IMR-90 (cell line): Measurements from ENCODE around the gene APMAP. TPM values are rescaled to one million over a fixed set of nuclear protein-coding genes. Genes with fewer than 3 reads are reported as not detected.

Source experiments
- ATAC-seq: fragments of 200-7000 bp; cut with Tn5 transposase; 2 replicates; pipeline ENCODE4 v1.9.1; 2020; ENCODE audit warnings: low read depth, mild to moderate bottlenecking, moderate library complexity
- BruUV-seq: library from RNA; stranded (reverse); fragments of 400-500 nt; replicated peaks from 2 replicates; lab custom pipeline; 2021; lab: Mats Ljungman, UMichigan
- CTCF ChIA-PET: fragments of 300-600 bp; formaldehyde crosslinking; extraction: SDS; loops from one replicate; lab custom pipeline; 2021; ENCODE audit warnings: antibody characterized with exemption; lab: Yijun Ruan, JAX
- POLR2A ChIA-PET: fragments of 300-600 bp; sonication (Branson Sonifier 250); formaldehyde crosslinking; loops from one replicate; lab custom pipeline; 2022; ENCODE audit warnings: antibody characterized with exemption; ENCODE audit not compliant: unreplicated experiment; lab: Charles Lee
- DNase-seq: peaks from one replicate; pipeline ENCODE4 v3.0.0; 2013
- H2AFZ ChIP-seq: replicated peaks from 2 replicates; pipeline ENCODE3; 2013; ENCODE audit warnings: low read length, mild to moderate bottlenecking; ENCODE audit not compliant: poor library complexity
- H2AK5ac ChIP-seq: 2 replicates; pipeline ENCODE4 v1.6.1; 2013; ENCODE audit warnings: low read depth, low read length, inconsistent platforms
- H2AK9ac ChIP-seq: replicated peaks from 2 replicates; pipeline ENCODE3; 2013; ENCODE audit warnings: mild to moderate bottlenecking, low read depth, low read length, moderate library complexity; ENCODE audit not compliant: poor library complexity
- H2BK120ac ChIP-seq: 2 replicates; pipeline ENCODE4 v1.6.1; 2013; ENCODE audit warnings: low read depth, low read length, inconsistent platforms
- H2BK15ac ChIP-seq: 3 replicates; pipeline ENCODE4 v1.6.1; 2013; ENCODE audit warnings: low read depth, low read length, inconsistent platforms
- H2BK20ac ChIP-seq: 2 replicates; pipeline ENCODE4 v1.6.1; 2013; ENCODE audit warnings: low read depth, mild to moderate bottlenecking, inconsistent platforms, low read length, moderate library complexity
- H2BK5ac ChIP-seq: 2 replicates; pipeline ENCODE4 v1.6.1; 2013; ENCODE audit warnings: mild to moderate bottlenecking, low read depth, low read length, inconsistent platforms; ENCODE audit not compliant: poor library complexity, severe bottlenecking
- H3K14ac ChIP-seq: replicated peaks from 2 replicates; pipeline ENCODE4 v1.6.1; 2013; ENCODE audit warnings: low read depth, low read length, inconsistent platforms
- H3K18ac ChIP-seq: 2 replicates; pipeline ENCODE4 v1.6.1; 2013; ENCODE audit warnings: low read depth, low read length, control low read depth
- H3K23ac ChIP-seq: 2 replicates; pipeline ENCODE4 v1.6.1; 2013; ENCODE audit warnings: low read depth, low read length, inconsistent platforms
- H3K27ac ChIP-seq: 2 replicates; pipeline ENCODE4 v1.5.1; 2013; ENCODE audit warnings: mild to moderate bottlenecking, control low read depth, low read length; ENCODE audit not compliant: insufficient read depth
- H3K27me3 ChIP-seq: 2 replicates; pipeline ENCODE4 v1.6.1; 2013; ENCODE audit warnings: low read length; ENCODE audit not compliant: control insufficient read depth, insufficient read depth
- H3K36me3 ChIP-seq: 2 replicates; pipeline ENCODE4 v1.6.1; 2013; ENCODE audit warnings: low read length, mixed read lengths; ENCODE audit not compliant: control insufficient read depth, insufficient read depth
- H3K4ac ChIP-seq: 2 replicates; pipeline ENCODE4 v1.6.1; 2013; ENCODE audit warnings: low read depth, low read length, inconsistent platforms
- H3K4me1 ChIP-seq: 2 replicates; pipeline ENCODE4 v1.6.1; 2013; ENCODE audit warnings: low read length, mixed read lengths; ENCODE audit not compliant: control insufficient read depth, insufficient read depth
- H3K4me2 ChIP-seq: 2 replicates; pipeline ENCODE4 v1.6.1; 2013; ENCODE audit warnings: low read depth, mild to moderate bottlenecking, control low read depth, low read length, moderate library complexity
- H3K4me3 ChIP-seq: 2 replicates; pipeline ENCODE4 v1.5.1; 2013; ENCODE audit warnings: low read depth, mild to moderate bottlenecking, control low read depth, low read length, moderate library complexity; ENCODE audit not compliant: insufficient read depth
- H3K56ac ChIP-seq: 2 replicates; pipeline ENCODE4 v1.6.1; 2013; ENCODE audit warnings: low read length, inconsistent platforms; ENCODE audit not compliant: insufficient read depth; ENCODE audit errors: extremely low read depth
- H3K79me1 ChIP-seq, 2 experiments: 2 replicates each; pipeline ENCODE4 v1.6.1; 2013; ENCODE audit warnings: low read length in 2 of 2, inconsistent platforms in 1 of 2, low read depth in 1 of 2
- H3K9ac ChIP-seq: 2 replicates; pipeline ENCODE4 v1.6.1; 2013; ENCODE audit warnings: low read depth, low read length, control low read depth
- H3K9me1 ChIP-seq: 2 replicates; pipeline ENCODE4 v1.6.1; 2013; ENCODE audit warnings: low read length, inconsistent platforms; ENCODE audit not compliant: insufficient read depth
- H3K9me3 ChIP-seq: 2 replicates; pipeline ENCODE4 v1.6.1; 2013; ENCODE audit warnings: low read length; ENCODE audit not compliant: control insufficient read depth, insufficient read depth
- H4K20me1 ChIP-seq: 2 replicates; pipeline ENCODE4 v1.6.1; 2013; ENCODE audit warnings: low read length, inconsistent platforms; ENCODE audit not compliant: insufficient read depth
- H4K5ac ChIP-seq: 2 replicates; pipeline ENCODE4 v1.6.1; 2013; ENCODE audit warnings: mild to moderate bottlenecking, low read depth, low read length, control low read depth
- H4K8ac ChIP-seq, 2 experiments: 2 replicates each; pipeline ENCODE4 v1.6.1; 2013; ENCODE audit warnings: low read depth in 2 of 2, low read length in 2 of 2, control low read depth in 1 of 2, inconsistent platforms in 1 of 2
- H4K91ac ChIP-seq: 2 replicates; pipeline ENCODE4 v1.6.1; 2013; ENCODE audit warnings: low read depth, low read length, inconsistent platforms; ENCODE audit not compliant: insufficient read depth
- CEBPB ChIP-seq: IDR thresholded peaks from 2 replicates; pipeline ENCODE4 v1.6.1; 2012; ENCODE audit warnings: low read depth, low read length, improper control_type of control experiment
- CHD1 ChIP-seq: IDR thresholded peaks from 2 replicates; pipeline ENCODE4 v1.6.1; 2012; ENCODE audit warnings: low read depth, low read length, improper control_type of control experiment
- FOS ChIP-seq: fragments of 150-350 bp; IDR thresholded peaks from 2 replicates; pipeline ENCODE4 v1.6.1; 2016; ENCODE audit warnings: low read depth, low read length
- MAZ ChIP-seq: IDR thresholded peaks from 2 replicates; pipeline ENCODE4 v1.6.1; 2012; ENCODE audit warnings: low read depth, mild to moderate bottlenecking, low read length, improper control_type of control experiment, moderate library complexity, borderline replicate concordance
- MXI1 ChIP-seq: IDR thresholded peaks from 2 replicates; pipeline ENCODE4 v1.6.1; 2012; ENCODE audit warnings: low read depth, mild to moderate bottlenecking, low read length, moderate library complexity, borderline replicate concordance
- NFE2L2 ChIP-seq: fragments of 150-350 bp; IDR thresholded peaks from 2 replicates; pipeline ENCODE4 v1.6.1; 2016; ENCODE audit warnings: low read depth, mild to moderate bottlenecking, low read length
- POLR2A ChIP-seq: IDR thresholded peaks from 2 replicates; pipeline ENCODE4 v1.6.1; 2012; ENCODE audit warnings: mild to moderate bottlenecking, low read depth, low read length
- RFX5 ChIP-seq: IDR thresholded peaks from 2 replicates; pipeline ENCODE4 v1.8.0; 2012; ENCODE audit warnings: low read depth, mild to moderate bottlenecking, low read length, moderate library complexity
- SMC3 ChIP-seq: fragments of 150-350 bp; IDR thresholded peaks from 2 replicates; pipeline ENCODE4 v1.6.1; 2016; ENCODE audit warnings: low read depth, mild to moderate bottlenecking, antibody characterized with exemption, low read length, moderate library complexity
- WGBS, 2 experiments: methylation state at CpG; one replicate each; pipeline versions ENCODE4 v1.1.5 to v1.1.7; 2013; ENCODE audit warnings: missing lambda C conversion rate in 2 of 2; ENCODE audit not compliant: insufficient read length in 1 of 2; ENCODE audit errors: extremely low coverage in 2 of 2; 5-methylcytosine and 5-hydroxymethylcytosine counted together
- dilution Hi-C: fragments of 300-500 bp; cut with HindIII; formaldehyde crosslinking; loops from one replicate; pipeline ENCODE4 v1.14.3; 2018; ENCODE audit warnings: low sequenced_read_pairs; ENCODE audit not compliant: unreplicated experiment
- in situ Hi-C: fragments of 300-500 bp; cut with MboI; formaldehyde crosslinking; loops from 3 replicates; pipeline ENCODE4 v1.14.3; 2019; ENCODE audit warnings: low sequenced_read_pairs, inconsistent platforms, mixed read lengths
- intact Hi-C: fragments of 100-400 bp; cut with micrococcal nuclease; formaldehyde crosslinking; loops from 2 replicates; pipeline ENCODE4 v1.10.0; 2022
- polyA plus RNA-seq, 3 experiments: library from polyadenylated mRNA; depleted of rRNA; stranded (reverse); fragments of >200 nt; gene quantifications; 2 replicates each; pipeline ENCODE4 v1.2.3, GENCODE V29; 2012; ENCODE audit warnings: low replicate concordance in 1 of 3
- total RNA-seq: library from RNA; depleted of rRNA; stranded (reverse); fragments of >200 nt; gene quantifications from 2 replicates; pipeline ENCODE4 v1.2.3, GENCODE V29; 2012
- TF ChIP-seq, protein P1 (sequence below): fragments of 150-350 bp; IDR thresholded peaks from 2 replicates; pipeline ENCODE4 v1.6.1; 2016; ENCODE audit warnings: low read depth, mild to moderate bottlenecking, low read length, moderate library complexity, borderline replicate concordance
- TF ChIP-seq, protein P2 (sequence below): conservative IDR thresholded peaks from 2 replicates; pipeline ENCODE4 v1.5.1; 2012; ENCODE audit warnings: mild to moderate bottlenecking, low read depth, low read length, improper control_type of control experiment

Gene APMAP
- total and polyA plus RNA-seq, 2 of the 4 experiments (the other 2 are of a cell fraction), result 67.2 to 88.8 TPM

DNA sequence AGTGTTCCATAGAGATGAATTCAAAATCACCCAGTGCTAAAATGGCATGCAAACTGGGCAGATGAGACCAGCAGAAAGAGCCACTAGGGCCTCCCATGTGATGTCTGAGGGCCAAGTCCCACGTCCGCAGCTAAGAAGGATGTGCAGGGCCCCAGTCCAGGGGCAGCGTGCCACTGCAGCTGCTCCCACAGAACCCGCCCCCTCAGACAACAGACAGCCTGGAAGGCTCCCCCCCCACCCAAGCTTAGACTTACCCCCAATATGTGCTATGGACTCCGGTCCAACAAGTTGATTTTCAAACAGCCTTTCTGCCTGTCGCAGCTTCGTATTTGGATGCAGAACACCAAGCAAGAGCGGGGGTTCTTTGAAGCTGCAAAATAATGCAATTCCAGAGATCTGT lies 14.0 kb downstream of the APMAP start:
- H2BK20ac ChIP-seq, result no peak overlapping the region
- no peak overlapping the region for H3K4me3 ChIP-seq
- H4K5ac ChIP-seq, result no peak overlapping the region
- no peak overlapping the region for H2BK120ac ChIP-seq
- no peak overlapping the region for H2AK5ac ChIP-seq
- H2BK15ac ChIP-seq, result no peak overlapping the region
- H3K9me1 ChIP-seq, result no peaks in the 10 kb centered on the region
- no peak for TF ChIP-seq RFX5
- TF ChIP-seq FOS, result no peak
- no peak for TF ChIP-seq NFE2L2
- TF ChIP-seq CHD1, result no peak
- TF ChIP-seq, protein P1, sequence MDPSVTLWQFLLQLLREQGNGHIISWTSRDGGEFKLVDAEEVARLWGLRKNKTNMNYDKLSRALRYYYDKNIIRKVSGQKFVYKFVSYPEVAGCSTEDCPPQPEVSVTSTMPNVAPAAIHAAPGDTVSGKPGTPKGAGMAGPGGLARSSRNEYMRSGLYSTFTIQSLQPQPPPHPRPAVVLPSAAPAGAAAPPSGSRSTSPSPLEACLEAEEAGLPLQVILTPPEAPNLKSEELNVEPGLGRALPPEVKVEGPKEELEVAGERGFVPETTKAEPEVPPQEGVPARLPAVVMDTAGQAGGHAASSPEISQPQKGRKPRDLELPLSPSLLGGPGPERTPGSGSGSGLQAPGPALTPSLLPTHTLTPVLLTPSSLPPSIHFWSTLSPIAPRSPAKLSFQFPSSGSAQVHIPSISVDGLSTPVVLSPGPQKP, result no peak
- no peak for TF ChIP-seq MXI1
- TF ChIP-seq, protein P2, sequence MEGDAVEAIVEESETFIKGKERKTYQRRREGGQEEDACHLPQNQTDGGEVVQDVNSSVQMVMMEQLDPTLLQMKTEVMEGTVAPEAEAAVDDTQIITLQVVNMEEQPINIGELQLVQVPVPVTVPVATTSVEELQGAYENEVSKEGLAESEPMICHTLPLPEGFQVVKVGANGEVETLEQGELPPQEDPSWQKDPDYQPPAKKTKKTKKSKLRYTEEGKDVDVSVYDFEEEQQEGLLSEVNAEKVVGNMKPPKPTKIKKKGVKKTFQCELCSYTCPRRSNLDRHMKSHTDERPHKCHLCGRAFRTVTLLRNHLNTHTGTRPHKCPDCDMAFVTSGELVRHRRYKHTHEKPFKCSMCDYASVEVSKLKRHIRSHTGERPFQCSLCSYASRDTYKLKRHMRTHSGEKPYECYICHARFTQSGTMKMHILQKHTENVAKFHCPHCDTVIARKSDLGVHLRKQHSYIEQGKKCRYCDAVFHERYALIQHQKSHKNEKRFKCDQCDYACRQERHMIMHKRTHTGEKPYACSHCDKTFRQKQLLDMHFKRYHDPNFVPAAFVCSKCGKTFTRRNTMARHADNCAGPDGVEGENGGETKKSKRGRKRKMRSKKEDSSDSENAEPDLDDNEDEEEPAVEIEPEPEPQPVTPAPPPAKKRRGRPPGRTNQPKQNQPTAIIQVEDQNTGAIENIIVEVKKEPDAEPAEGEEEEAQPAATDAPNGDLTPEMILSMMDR, result no peak
- TF ChIP-seq CEBPB, result no peak
- TF ChIP-seq MAZ, result no peak
- no peak for TF ChIP-seq POLR2A
- no peak for TF ChIP-seq SMC3
- in situ Hi-C loops, result loop anchor here (25.0 kb wide), 3 partner anchors 609 to 884 kb away; partner anchors contain the start of genes NINL and ZNF337
- CTCF ChIA-PET, result no interaction called here
- WGBS, 2 experiments, result 53% methylated on average over 4 of the region's 8 CpGs; no CpG with 5 or more reads in 1 of the 2 experiments
- no peak overlapping the region for H3K4me2 ChIP-seq
- H3K9ac ChIP-seq, result no peak overlapping the region
- intact Hi-C loops, result no loop called here
- DNase-seq (no peak), ATAC-seq (no peak)
- H3K27me3 ChIP-seq, result no peaks in the 10 kb centered on the region
- H2AK9ac ChIP-seq, result no peak overlapping the region
- H3K23ac ChIP-seq, result no peak overlapping the region
- H3K79me1 ChIP-seq, result peaks cover 14 to 21% of the 10 kb centered on the region in 2 experiments; a peak in 3 of 4 replicates
- no peak overlapping the region for H3K14ac ChIP-seq
- H4K91ac ChIP-seq, result no peak overlapping the region
- H2BK5ac ChIP-seq, result no peak overlapping the region
- H3K9me3 ChIP-seq, result peaks cover 7% of the 10 kb centered on the region; the same call in 1 of the 2 replicates
- POLR2A ChIA-PET, result no interaction called here
- H3K56ac ChIP-seq, result no peak overlapping the region
- H3K18ac ChIP-seq, result no peak overlapping the region
- no TSS peak for BruUV-seq
- no peak overlapping the region for H4K8ac ChIP-seq
- no peak overlapping the region for H3K4ac ChIP-seq
- H4K20me1 ChIP-seq, result no peaks in the 10 kb centered on the region; the same call in 1 of the 2 replicates
- no peaks in the 10 kb centered on the region for H3K4me1 ChIP-seq
- H3K36me3 ChIP-seq, result peaks cover 16% of the 10 kb centered on the region
- dilution Hi-C loops, result no loop called here
- H3K27ac ChIP-seq, result no peak overlapping the region
- no peak overlapping the region for H2AFZ ChIP-seq
